Measurements from ENCODE around the gene ENDOU. TPM values are rescaled to one million over a fixed set of nuclear protein-coding genes. Genes with fewer than 3 reads are reported as not detected.

The ENDOU gene
- total RNA-seq, 1 experiment from 2014 or later = not detected

- no peaks in the 10 kb centered on the region for H3K36me3 ChIP-seq
- H3K27me3 ChIP-seq = no peaks in the 10 kb centered on the region
- no peaks in the 10 kb centered on the region for H3K9me3 ChIP-seq
- H3K4me3 ChIP-seq = no peak overlapping the region
- DNase-seq = peak; percentile 83
Observed at GRCh38 chr12:47736877-47737676, 11.8 kb upstream of the ENDOU start.

DNA sequence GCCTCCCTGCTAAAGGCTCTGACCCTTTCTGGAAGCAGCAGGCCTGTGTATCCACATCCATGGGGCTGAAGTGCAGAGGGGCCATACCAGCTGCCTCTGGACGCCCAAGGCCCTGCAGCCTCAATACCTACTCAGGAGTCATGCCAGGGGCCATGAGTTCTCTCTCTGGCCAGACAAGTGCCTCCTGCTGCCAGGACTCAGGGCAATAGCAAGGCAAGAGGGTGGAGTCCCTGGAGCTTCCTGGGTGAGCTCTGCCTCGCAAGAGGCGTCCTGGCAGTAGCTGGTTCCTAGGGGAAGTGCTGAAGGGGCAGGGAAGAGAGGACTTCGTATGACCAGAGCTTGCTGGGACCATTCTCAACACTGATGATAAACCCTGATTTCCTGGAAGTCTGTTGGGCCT lies 10.9 kb upstream of the ENDOU start:
- no peaks in the 10 kb centered on the region for H3K27me3 ChIP-seq
- H3K9me3 ChIP-seq = no peaks in the 10 kb centered on the region
- H3K4me3 ChIP-seq = no peak overlapping the region
- DNase-seq = no peak
- no peaks in the 10 kb centered on the region for H3K36me3 ChIP-seq

DNA sequence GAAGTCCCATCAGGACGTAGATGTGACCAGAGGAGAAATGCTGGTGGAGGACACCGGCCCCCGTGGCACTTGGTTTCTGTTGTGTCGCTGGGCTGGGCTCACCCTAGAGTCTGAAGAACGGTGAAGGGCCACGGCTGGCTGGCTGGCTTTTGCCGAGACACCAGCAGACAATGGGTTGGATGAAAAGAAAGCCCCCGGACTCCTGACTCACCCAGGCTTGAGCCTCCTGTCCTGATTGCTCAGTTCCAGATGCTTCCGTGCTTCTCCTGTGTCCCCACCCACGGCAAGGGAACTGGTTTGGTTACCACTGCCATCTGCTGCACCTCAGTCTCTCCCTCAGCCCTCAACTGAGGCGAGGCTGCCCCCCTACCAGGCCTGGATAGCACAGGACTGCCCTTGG lies 10.4 kb upstream of the ENDOU start:
- Histone ChIP-seq H3K9me3 (no peaks in the 10 kb centered on the region), H3K4me3 (no peak overlapping the region), H3K36me3 (no peaks in the 10 kb centered on the region), H3K27me3 (no peaks in the 10 kb centered on the region)
- DNase-seq = no peak

DNA sequence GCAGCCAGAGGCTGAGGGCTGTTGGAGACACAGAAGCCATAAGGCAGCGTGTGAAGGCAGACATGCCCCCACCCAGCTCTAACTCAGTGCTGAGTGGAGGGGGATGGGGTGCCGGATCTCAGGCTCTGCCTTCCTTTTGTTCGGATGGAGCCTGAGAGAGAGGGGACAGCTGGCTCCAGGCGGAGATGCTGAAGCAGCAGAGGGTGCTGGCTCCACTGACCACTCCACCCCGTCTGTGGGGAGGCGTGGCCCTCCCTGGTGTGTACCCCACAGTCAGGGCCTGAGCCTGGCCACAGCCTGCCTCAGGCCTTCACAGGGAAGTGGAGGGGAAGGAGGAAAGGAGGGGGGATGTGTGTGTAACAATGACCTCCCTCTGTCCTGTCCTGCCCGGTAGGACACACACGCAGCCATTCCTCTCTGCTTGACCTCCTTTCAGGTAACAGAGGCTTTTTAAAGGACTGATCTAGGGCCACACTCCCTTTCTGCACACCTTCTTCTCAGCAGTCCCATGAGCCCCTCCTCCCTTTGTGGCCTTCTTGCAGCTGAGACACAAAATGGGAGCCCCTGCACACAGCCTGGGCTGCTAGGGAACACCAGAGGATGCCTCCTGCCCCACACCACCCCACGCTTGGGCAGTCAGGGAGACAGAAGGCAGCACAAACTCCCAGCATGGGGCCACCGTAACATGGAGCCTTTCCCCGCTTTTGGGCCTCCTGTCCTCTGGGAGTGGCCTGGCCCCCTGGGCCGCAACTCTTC lies 9.6 kb upstream of the ENDOU start:
- Histone ChIP-seq H3K27me3 (no peaks in the 10 kb centered on the region), H3K36me3 (no peaks in the 10 kb centered on the region), H3K9me3 (no peaks in the 10 kb centered on the region), H3K4me3 (no peak overlapping the region)
- no peak for DNase-seq

DNA sequence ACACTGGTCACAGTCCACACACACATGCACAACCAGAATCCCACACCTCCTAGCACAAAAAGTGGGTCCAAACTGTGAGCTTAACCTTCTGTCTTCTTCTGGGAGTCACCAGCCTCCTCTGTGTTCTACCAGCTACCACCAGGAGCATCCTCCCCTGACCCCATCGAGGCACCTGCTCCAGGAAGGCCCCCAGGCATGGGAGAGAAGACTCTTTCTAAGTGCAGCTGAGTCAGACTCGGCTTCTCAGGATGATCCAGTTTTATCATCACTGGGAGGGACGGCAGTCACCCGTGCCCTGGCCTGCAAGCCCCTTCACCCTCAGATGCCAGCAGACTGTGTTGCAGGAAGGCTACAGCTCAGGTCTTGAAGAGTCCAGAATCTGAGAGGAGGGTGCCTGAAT lies 7.9 kb upstream of the ENDOU start:
- Histone ChIP-seq H3K36me3 (no peaks in the 10 kb centered on the region), H3K9me3 (no peaks in the 10 kb centered on the region), H3K27me3 (no peaks in the 10 kb centered on the region), H3K4me3 (no peak overlapping the region)
- no peak for DNase-seq

- H3K9me3 ChIP-seq = no peaks in the 10 kb centered on the region
- H3K36me3 ChIP-seq = no peaks in the 10 kb centered on the region
- DNase-seq = no peak
- H3K4me3 ChIP-seq = no peak overlapping the region
- H3K27me3 ChIP-seq = no peaks in the 10 kb centered on the region
Observed at GRCh38 chr12:47732504-47732903, 7.2 kb upstream of the ENDOU start.

DNA sequence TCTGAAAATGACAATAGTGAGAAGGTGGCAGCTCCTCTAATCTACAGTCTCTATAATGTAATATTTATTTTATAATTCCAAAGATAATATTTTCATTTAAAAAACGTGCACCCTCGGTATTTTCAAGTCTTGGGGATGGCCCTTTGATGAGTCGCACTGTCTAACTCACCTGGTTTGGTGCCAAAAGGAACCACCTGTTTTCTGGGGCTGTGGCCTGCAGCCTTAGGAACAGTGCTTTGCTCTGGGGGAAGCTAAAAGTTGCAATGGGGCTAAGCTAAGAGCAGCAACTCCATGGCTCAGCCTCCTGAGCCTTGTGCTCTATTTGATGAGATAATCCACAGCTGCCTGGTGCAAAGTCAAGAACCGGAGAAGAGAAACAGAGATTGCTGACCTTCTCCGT lies 6.4 kb upstream of the ENDOU start:
- DNase-seq = no peak
- H3K9me3 ChIP-seq = no peaks in the 10 kb centered on the region
- H3K27me3 ChIP-seq = no peaks in the 10 kb centered on the region
- H3K36me3 ChIP-seq = no peaks in the 10 kb centered on the region
- H3K4me3 ChIP-seq = no peak overlapping the region

DNA sequence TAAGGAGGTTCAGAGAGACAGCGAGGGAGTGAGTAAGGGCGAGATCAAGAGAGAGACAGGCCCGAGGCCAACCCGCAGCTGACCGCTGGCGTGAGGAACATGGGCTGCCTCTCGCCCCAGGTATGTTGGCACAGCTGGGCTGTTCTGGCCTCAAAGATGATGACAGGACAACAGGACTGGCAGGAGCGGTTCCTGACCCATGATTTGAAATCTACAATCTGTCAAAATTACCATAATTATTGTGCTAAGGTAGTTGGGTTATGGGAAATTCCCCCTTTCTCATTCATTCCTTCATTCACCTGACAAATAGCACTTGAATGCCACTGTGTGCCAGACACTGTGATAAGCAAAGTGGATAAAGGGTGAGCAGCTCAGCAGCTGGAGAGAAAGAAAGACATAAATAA lies 5.1 kb upstream of the ENDOU start:
- DNase-seq = peak; percentile 77
- H3K4me3 ChIP-seq = no peak overlapping the region
- no peaks in the 10 kb centered on the region for H3K9me3 ChIP-seq
- no peaks in the 10 kb centered on the region for H3K27me3 ChIP-seq
- no peaks in the 10 kb centered on the region for H3K36me3 ChIP-seq

GRCh38 chr12:47729233-47729632 lies 3.9 kb upstream of the ENDOU start:
- Histone ChIP-seq H3K27me3 (no peaks in the 10 kb centered on the region), H3K36me3 (no peaks in the 10 kb centered on the region), H3K4me3 (no peak overlapping the region), H3K9me3 (no peaks in the 10 kb centered on the region)
- peak; percentile 42 for DNase-seq

GRCh38 chr12:47725893-47726292 lies 603 bp upstream of the ENDOU start:
- DNase-seq = no peak
- H3K9me3 ChIP-seq = no peaks in the 10 kb centered on the region
- no peaks in the 10 kb centered on the region for H3K36me3 ChIP-seq
- H3K27me3 ChIP-seq = no peaks in the 10 kb centered on the region
- H3K4me3 ChIP-seq = no peak overlapping the region

- H3K27me3 ChIP-seq = no peaks in the 10 kb centered on the region
- H3K4me3 ChIP-seq = no peak overlapping the region
- no peaks in the 10 kb centered on the region for H3K9me3 ChIP-seq
- no peak for DNase-seq
- no peaks in the 10 kb centered on the region for H3K36me3 ChIP-seq
Observed at GRCh38 chr12:47722941-47723631, 2.2 kb downstream of the ENDOU start.

DNA sequence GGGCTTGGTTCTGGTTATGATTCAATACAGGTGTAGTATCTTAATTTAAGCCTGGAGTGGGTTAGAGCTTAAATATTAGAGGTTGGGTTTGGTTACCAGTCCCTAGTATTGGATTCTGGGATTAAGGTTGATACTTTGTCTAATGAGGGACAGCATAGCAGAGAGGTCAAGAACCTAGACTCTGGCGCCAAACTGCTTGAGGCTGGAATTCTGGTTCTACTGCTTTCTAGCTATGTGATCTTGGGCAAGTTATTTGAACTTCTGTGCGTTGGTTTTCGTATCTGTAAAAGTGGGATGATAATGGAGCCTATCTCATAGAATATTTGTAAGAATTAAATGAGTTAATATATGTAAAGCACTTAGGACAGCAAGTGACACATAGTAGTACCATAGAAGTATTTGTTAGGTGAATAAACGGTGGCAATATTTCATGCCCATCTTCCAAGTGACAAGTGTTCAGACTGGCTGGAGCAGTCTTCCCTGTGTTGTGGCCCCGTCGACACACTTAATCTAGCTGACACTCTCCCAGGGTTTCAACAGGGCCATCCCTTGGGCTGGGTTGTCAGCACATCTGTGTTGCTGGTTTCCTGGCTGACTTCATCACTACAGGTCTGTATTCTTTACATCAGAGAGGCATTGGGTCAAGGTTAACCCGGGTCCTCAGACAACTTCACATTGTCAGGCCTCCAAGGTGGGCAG lies 3.0 kb downstream of the ENDOU start:
- H3K27me3 ChIP-seq = no peaks in the 10 kb centered on the region
- no peaks in the 10 kb centered on the region for H3K36me3 ChIP-seq
- no peak overlapping the region for H3K4me3 ChIP-seq
- no peaks in the 10 kb centered on the region for H3K9me3 ChIP-seq
- no peak for DNase-seq

DNA sequence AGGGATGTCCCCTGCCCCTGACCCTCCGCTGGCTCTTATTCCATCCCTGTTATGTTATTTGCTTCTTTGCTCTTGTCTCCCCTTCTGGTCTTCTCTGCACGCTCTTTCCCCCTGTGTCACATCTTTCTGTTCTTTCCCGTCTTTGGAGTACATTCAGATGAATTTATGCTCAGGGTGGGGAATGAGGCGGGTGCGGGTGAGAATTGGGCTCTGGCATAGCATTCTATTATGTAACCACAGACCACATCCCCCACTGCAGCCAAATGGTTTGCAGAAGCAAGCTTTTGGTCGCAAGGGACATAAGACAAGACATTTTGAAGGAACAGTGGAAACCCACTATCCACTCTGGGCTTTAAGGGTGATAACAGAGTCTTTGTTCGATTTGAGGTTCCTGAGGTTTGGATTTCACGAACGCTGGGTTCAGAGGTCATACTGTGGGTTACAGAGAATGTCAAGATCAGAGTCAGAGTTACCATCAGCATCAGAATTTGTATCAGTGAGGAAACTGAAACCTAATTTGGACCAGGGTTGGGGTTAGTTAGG lies 3.8 kb downstream of the ENDOU start:
- Histone ChIP-seq H3K27me3 (no peaks in the 10 kb centered on the region), H3K4me3 (no peak overlapping the region), H3K36me3 (no peaks in the 10 kb centered on the region), H3K9me3 (no peaks in the 10 kb centered on the region)
- DNase-seq = no peak

- Histone ChIP-seq H3K36me3 (no peaks in the 10 kb centered on the region), H3K9me3 (no peaks in the 10 kb centered on the region), H3K4me3 (no peak overlapping the region), H3K27me3 (no peaks in the 10 kb centered on the region)
- no peak for DNase-seq
Observed at GRCh38 chr12:47718531-47718930, 6.8 kb downstream of the ENDOU start.

- Histone ChIP-seq H3K9me3 (no peaks in the 10 kb centered on the region), H3K4me3 (no peak overlapping the region), H3K27me3 (no peaks in the 10 kb centered on the region), H3K36me3 (no peaks in the 10 kb centered on the region)
- peak; percentile 70 for DNase-seq
Observed at GRCh38 chr12:47717443-47718193, 7.7 kb downstream of the ENDOU start.

DNA sequence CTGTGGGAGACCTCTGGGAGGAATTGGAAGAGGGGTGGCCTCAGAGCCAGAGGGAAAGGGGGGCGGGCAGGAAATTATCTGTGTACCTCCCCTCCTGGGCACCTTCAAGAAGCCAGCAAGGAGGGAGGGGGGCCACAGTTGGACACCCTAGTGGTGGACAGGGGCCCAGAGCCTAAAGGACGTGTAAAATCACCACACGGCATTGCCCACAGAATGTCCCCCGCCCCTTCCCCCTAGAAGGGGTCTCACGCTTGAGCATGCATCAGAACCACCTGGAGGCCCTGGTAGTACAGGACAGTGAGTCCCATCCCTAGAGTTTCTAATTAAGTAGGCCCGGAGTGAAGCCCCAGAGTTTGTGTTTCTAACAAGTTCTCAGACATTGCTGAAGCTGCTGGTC lies 8.2 kb downstream of the ENDOU start:
- Histone ChIP-seq H3K36me3 (no peaks in the 10 kb centered on the region), H3K4me3 (no peak overlapping the region), H3K27me3 (no peaks in the 10 kb centered on the region), H3K9me3 (no peaks in the 10 kb centered on the region)
- no peak for DNase-seq

Data from MG63 (cell line).